Stomach (tissue), 4 donors: Measurements from ENCODE around the gene CAPN3.

Experiments
- POLR2A ChIP-seq, 4 donors: fragments of 450-650 bp; IDR thresholded peaks; one replicate each; pipeline ENCODE4 v1.6.1; 2016; ENCODE audit warnings: antibody characterized with exemption in 4 of 4, control low read depth in 2 of 4, mild to moderate bottlenecking in 1 of 4, moderate library complexity in 1 of 4
- POLR2AphosphoS5 ChIP-seq, 3 donors: sonication (generic); formaldehyde crosslinking; IDR thresholded peaks; one replicate each; pipeline ENCODE4 v1.6.1; 2016; ENCODE audit warnings: antibody characterized with exemption in 3 of 3
- TF ChIP-seq, protein P1 (sequence below), 7 experiments: fragments of 450-650 bp in 4 of 7; fragments of 200-600 bp in 3 of 7; sonication (generic) in 3 of 7; IDR thresholded peaks; one replicate each; pipeline ENCODE4 v1.5.1; 2016 to 2019; ENCODE audit warnings: antibody characterized with exemption in 7 of 7, control low read depth in 2 of 7, mild to moderate bottlenecking in 1 of 7

GRCh38 chr15:42355291-42355690 is 4.0 kb upstream of the CAPN3 start:
- TF ChIP-seq POLR2A (IDR thresholded peaks at IDR 0.05), result no peak
- TF ChIP-seq, protein P1, sequence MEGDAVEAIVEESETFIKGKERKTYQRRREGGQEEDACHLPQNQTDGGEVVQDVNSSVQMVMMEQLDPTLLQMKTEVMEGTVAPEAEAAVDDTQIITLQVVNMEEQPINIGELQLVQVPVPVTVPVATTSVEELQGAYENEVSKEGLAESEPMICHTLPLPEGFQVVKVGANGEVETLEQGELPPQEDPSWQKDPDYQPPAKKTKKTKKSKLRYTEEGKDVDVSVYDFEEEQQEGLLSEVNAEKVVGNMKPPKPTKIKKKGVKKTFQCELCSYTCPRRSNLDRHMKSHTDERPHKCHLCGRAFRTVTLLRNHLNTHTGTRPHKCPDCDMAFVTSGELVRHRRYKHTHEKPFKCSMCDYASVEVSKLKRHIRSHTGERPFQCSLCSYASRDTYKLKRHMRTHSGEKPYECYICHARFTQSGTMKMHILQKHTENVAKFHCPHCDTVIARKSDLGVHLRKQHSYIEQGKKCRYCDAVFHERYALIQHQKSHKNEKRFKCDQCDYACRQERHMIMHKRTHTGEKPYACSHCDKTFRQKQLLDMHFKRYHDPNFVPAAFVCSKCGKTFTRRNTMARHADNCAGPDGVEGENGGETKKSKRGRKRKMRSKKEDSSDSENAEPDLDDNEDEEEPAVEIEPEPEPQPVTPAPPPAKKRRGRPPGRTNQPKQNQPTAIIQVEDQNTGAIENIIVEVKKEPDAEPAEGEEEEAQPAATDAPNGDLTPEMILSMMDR (IDR thresholded peaks at IDR 0.05), result no peak
- TF ChIP-seq POLR2AphosphoS5 (IDR thresholded peaks at IDR 0.05), result no peak
